SK-N-SH (cell line): Measurements from ENCODE around the gene ATP2A1. TPM values are rescaled to one million over a fixed set of nuclear protein-coding genes. Genes with fewer than 3 reads are reported as not detected.

ENCODE experiments used
- CTCF ChIA-PET: fragments of 300-600, 350-600 bp; formaldehyde crosslinking; extraction: SDS; loops from one replicate; lab custom pipeline; 2021; lab: Yijun Ruan, JAX
- POLR2A ChIA-PET: fragments of 350-600 bp; sonication (Branson Sonifier 250); formaldehyde crosslinking; extraction: SDS; loops from one replicate; lab custom pipeline; 2020; ENCODE audit warnings: antibody characterized with exemption, inconsistent platforms; lab: Yijun Ruan, JAX
- DNase-seq: peaks from one replicate; pipeline ENCODE4 v3.0.0; 2012
- H2AFZ ChIP-seq: fragments of 200-600 bp; sonication (generic); 2 replicates; pipeline ENCODE4 v1.8.1; 2016; ENCODE audit warnings: antibody characterized with exemption, mild to moderate bottlenecking, low read depth
- H3F3A ChIP-seq: fragments of 200-600 bp; sonication (generic); replicated peaks from 2 replicates; pipeline ENCODE3; 2016; ENCODE audit warnings: antibody characterized with exemption, mild to moderate bottlenecking; ENCODE audit not compliant: insufficient read depth
- H3K27ac ChIP-seq, 2 experiments: fragments of 200-500 bp in 1 of 2; fragments of 200-600 bp in 1 of 2; sonication (Bioruptor generic) in 1 of 2; sonication (generic), shearing (Covaris generic) in 1 of 2; 2 replicates each; pipeline versions ENCODE4 v1.5.1 to v1.6.1; 2014 to 2016; ENCODE audit warnings: low read depth in 2 of 2, inconsistent platforms in 1 of 2, low read length in 1 of 2, mild to moderate bottlenecking in 1 of 2, mixed read lengths in 1 of 2
- H3K27me3 ChIP-seq: fragments of 200-600 bp; sonication (generic), shearing (Covaris generic); 2 replicates; pipeline ENCODE4 v1.6.1; 2016; ENCODE audit warnings: mixed run types; ENCODE audit not compliant: insufficient read depth
- H3K36me3 ChIP-seq, 2 experiments: fragments of 200-500 bp in 1 of 2; fragments of 200-600 bp in 1 of 2; sonication (Bioruptor generic) in 1 of 2; sonication (generic) in 1 of 2; replicated peaks in 1 of 2; 2 replicates each; pipeline versions ENCODE3 to v1.5.1; 2014 to 2016; ENCODE audit warnings: low read length in 1 of 2, mild to moderate bottlenecking in 1 of 2; ENCODE audit not compliant: insufficient read depth in 2 of 2, control insufficient read depth in 1 of 2
- H3K4me1 ChIP-seq, 2 experiments: fragments of 200-500 bp in 1 of 2; fragments of 200-600 bp in 1 of 2; sonication (Bioruptor generic) in 1 of 2; sonication (generic), shearing (Covaris generic) in 1 of 2; 2 replicates each; pipeline versions ENCODE4 v1.5.1 to v1.6.1; 2014 to 2016; ENCODE audit warnings: low read depth in 1 of 2, low read length in 1 of 2, mixed run types in 1 of 2; ENCODE audit not compliant: insufficient read depth in 2 of 2, control insufficient read depth in 1 of 2
- H3K4me2 ChIP-seq: fragments of 200-600 bp; sonication (generic), shearing (Covaris generic); 2 replicates; pipeline ENCODE4 v1.6.1; 2017; ENCODE audit warnings: mixed run types
- H3K4me3 ChIP-seq, 2 experiments: fragments of 200-500 bp in 1 of 2; fragments of 200-600 bp in 1 of 2; sonication (Bioruptor generic) in 1 of 2; sonication (generic), shearing (Covaris generic) in 1 of 2; 2 replicates each; pipeline versions ENCODE4 v1.5.1 to v1.8.1; 2014 to 2016; ENCODE audit warnings: low read depth in 2 of 2, inconsistent platforms in 1 of 2, low read length in 1 of 2, mild to moderate bottlenecking in 1 of 2, mixed read lengths in 1 of 2, moderate library complexity in 1 of 2
- H3K79me2 ChIP-seq: fragments of 200-600 bp; sonication (generic); 2 replicates; pipeline ENCODE4 v1.8.1; 2017; ENCODE audit warnings: mild to moderate bottlenecking; ENCODE audit not compliant: insufficient read depth
- H3K9ac ChIP-seq: fragments of 200-600 bp; sonication (generic); 2 replicates; pipeline ENCODE4 v1.6.1; 2017; ENCODE audit warnings: mixed run types
- H3K9me2 ChIP-seq: fragments of 200-600 bp; sonication (generic); 2 replicates; pipeline ENCODE4 v1.6.1; 2017; ENCODE audit warnings: mixed run types
- H3K9me3 ChIP-seq: fragments of 200-600 bp; sonication (generic); 2 replicates; pipeline ENCODE4 v1.6.1; 2017; ENCODE audit warnings: mixed run types, mild to moderate bottlenecking, moderate library complexity
- H4K20me1 ChIP-seq: fragments of 200-600 bp; sonication (generic); 2 replicates; pipeline ENCODE4 v1.6.1; 2017; ENCODE audit warnings: mild to moderate bottlenecking, mixed run types; ENCODE audit not compliant: insufficient read depth
- ELF1 ChIP-seq: IDR thresholded peaks from 2 replicates; pipeline ENCODE4 v1.4.0; 2012
- EP300 ChIP-seq, 2 experiments: IDR thresholded peaks; 2 replicates each; pipeline versions ENCODE4 v1.4.0 to v1.6.1; 2012; ENCODE audit warnings: borderline replicate concordance in 1 of 2, low read depth in 1 of 2, low read length in 1 of 2
- EZH2phosphoT487 ChIP-seq: fragments of 200-600 bp; sonication (generic); IDR thresholded peaks from 2 replicates; pipeline ENCODE4 v1.6.1; 2017; ENCODE audit warnings: low read depth, mixed run types, mild to moderate bottlenecking, antibody characterized with exemption, moderate library complexity, borderline replicate concordance
- FOXM1 ChIP-seq: IDR thresholded peaks from 2 replicates; pipeline ENCODE4 v1.4.0; 2012; ENCODE audit warnings: low read depth, mild to moderate bottlenecking
- GABPA ChIP-seq: IDR thresholded peaks from 2 replicates; pipeline ENCODE4 v1.4.0; 2012; ENCODE audit warnings: low read depth, mild to moderate bottlenecking
- GATA2 ChIP-seq: sonication (generic); formaldehyde crosslinking; IDR thresholded peaks from 2 replicates; pipeline ENCODE4 v1.5.0; 2020; ENCODE audit warnings: mild to moderate bottlenecking, missing genetic modification reagents
- JUND ChIP-seq: IDR thresholded peaks from 2 replicates; pipeline ENCODE4 v1.4.0; 2012
- MXI1 ChIP-seq: IDR thresholded peaks from 2 replicates; pipeline ENCODE4 v1.6.1; 2012; ENCODE audit warnings: mild to moderate bottlenecking, low read depth, low read length, improper control_type of control experiment
- NFIC ChIP-seq: IDR thresholded peaks from 2 replicates; pipeline ENCODE4 v1.4.0; 2012; ENCODE audit warnings: borderline replicate concordance
- POLR2AphosphoS5 ChIP-seq: IDR thresholded peaks from 2 replicates; pipeline ENCODE4 v1.6.1; 2012; ENCODE audit warnings: low read depth, low read length
- RAD21 ChIP-seq: IDR thresholded peaks from 2 replicates; pipeline ENCODE4 v1.6.1; 2012; ENCODE audit warnings: mild to moderate bottlenecking, low read length
- RCOR1 ChIP-seq: fragments of 150-350 bp; IDR thresholded peaks from 2 replicates; pipeline ENCODE4 v1.6.1; 2017; ENCODE audit warnings: antibody characterized with exemption, low read length
- REST ChIP-seq: IDR thresholded peaks from 2 replicates; pipeline ENCODE4 v1.6.1; 2012; ENCODE audit warnings: mild to moderate bottlenecking, low read depth, low read length, moderate library complexity
- RFX5 ChIP-seq: IDR thresholded peaks from 2 replicates; pipeline ENCODE4 v1.6.1; 2012; ENCODE audit warnings: mild to moderate bottlenecking, improper control_type of control experiment, low read length
- TCF12 ChIP-seq: IDR thresholded peaks from 2 replicates; pipeline ENCODE4 v1.4.0; 2012
- TEAD4 ChIP-seq: IDR thresholded peaks from 2 replicates; pipeline ENCODE4 v1.4.0; 2012; ENCODE audit warnings: mild to moderate bottlenecking, borderline replicate concordance; ENCODE audit not compliant: insufficient read depth
- USF1 ChIP-seq: IDR thresholded peaks from 2 replicates; pipeline ENCODE4 v1.4.0; 2012; ENCODE audit warnings: low read depth, borderline replicate concordance
- YY1 ChIP-seq: IDR thresholded peaks from 2 replicates; pipeline ENCODE4 v1.4.0; 2012; ENCODE audit warnings: low read depth, mild to moderate bottlenecking
- ZBTB33 ChIP-seq: IDR thresholded peaks from 2 replicates; pipeline ENCODE4 v1.4.0; 2012; ENCODE audit warnings: low read depth, borderline replicate concordance
- WGBS: methylation state at CpG from one replicate; pipeline ENCODE4 v1.1.6; 2017; ENCODE audit warnings: low lambda C conversion rate; 5-methylcytosine and 5-hydroxymethylcytosine counted together
- polyA plus RNA-seq, 3 experiments: library from polyadenylated mRNA; depleted of rRNA; stranded (reverse); fragments of >200 nt; gene quantifications; 2 replicates each; pipeline ENCODE4 v1.2.3, GENCODE V29; 2012

ATP2A1 gene
- polyA plus RNA-seq, 1 of the 3 experiments (the other 2 are of a cell fraction), result 3.0 TPM

- Histone ChIP-seq H4K20me1 (no peaks in the 10 kb centered on the region), H3K27me3 (no peaks in the 10 kb centered on the region), H3K9me2 (no peaks in the 10 kb centered on the region), H3K36me3 (peaks cover 31 to 45% of the 10 kb centered on the region in 2 experiments), H3K27ac (no peak overlapping the region), H3K9me3 (no peaks in the 10 kb centered on the region), H3K4me2 (no peak overlapping the region), H2AFZ (no peak overlapping the region), H3F3A (peaks cover 42% of the 10 kb centered on the region), H3K9ac (no peak overlapping the region), H3K4me3 (no peak overlapping the region), H3K4me1 (peaks cover 3 to 5% of the 10 kb centered on the region in 2 experiments; a peak in 1 of 4 replicates), H3K79me2 (peaks cover 16% of the 10 kb centered on the region)
- CTCF ChIA-PET, result interaction anchor here (1.2 kb wide), 1 partner anchor 105 kb away, joined by 3 read pairs; no protein-coding TSS in a partner anchor
- TF ChIP-seq ZBTB33, result no peak
- TF ChIP-seq USF1, result no peak
- TF ChIP-seq POLR2AphosphoS5, result no peak
- TF ChIP-seq REST, result no peak
- no peak for TF ChIP-seq EP300 (IDR thresholded peaks at IDR 0.05; ENCODE audit: borderline replicate concordance in 1 of 2, low read depth in 1 of 2, low read length in 1 of 2)
- no peak for TF ChIP-seq ELF1
- TF ChIP-seq TEAD4, result no peak
- no peak for TF ChIP-seq JUND
- no peak for TF ChIP-seq TCF12
- no peak for TF ChIP-seq RAD21
- no peak for TF ChIP-seq FOXM1
- no peak for TF ChIP-seq NFIC
- TF ChIP-seq MXI1, result no peak
- TF ChIP-seq GABPA, result no peak
- no peak for TF ChIP-seq RCOR1
- TF ChIP-seq RFX5, result no peak
- TF ChIP-seq GATA2 (CRISPR knock-in tag), result no peak
- no peak for TF ChIP-seq YY1
- TF ChIP-seq EZH2phosphoT487, result no peak
- DNase-seq, result no peak
- 11% methylated on average over 1 of the region's 1 CpG for WGBS
- POLR2A ChIA-PET, result interaction anchor here (0.7 to 1.1 kb wide), 2 partner anchors 15 to 16 kb away, joined by 3 to 5 read pairs; no protein-coding TSS in a partner anchor
Observed at GRCh38 chr16:28839899-28840298, 38.4 kb upstream of the ATP2A1 start.
